Breast epithelium (tissue), 3 donors: Measurements from ENCODE around the gene FAAP100.

Experiments used
- CTCF ChIP-seq, 3 donors: fragments of 450-650 bp; IDR thresholded peaks; one replicate each; pipeline ENCODE4 v1.5.1; 2016 to 2017; ENCODE audit warnings: antibody characterized with exemption in 3 of 3, mild to moderate bottlenecking in 3 of 3, moderate library complexity in 3 of 3
- POLR2A ChIP-seq: fragments of 450-650 bp; IDR thresholded peaks from one replicate; pipeline ENCODE4 v1.6.1; 2016; ENCODE audit warnings: antibody characterized with exemption, mild to moderate bottlenecking, moderate library complexity
- POLR2AphosphoS5 ChIP-seq, 3 donors: sonication (generic); formaldehyde crosslinking; IDR thresholded peaks; one replicate each; pipeline ENCODE4 v1.6.1; 2017; ENCODE audit warnings: antibody characterized with exemption in 3 of 3

GRCh38 chr17:81536299-81537290 lies 15.6 kb downstream of the FAAP100 start:
- no peak for TF ChIP-seq CTCF (IDR thresholded peaks at IDR 0.05)
- TF ChIP-seq POLR2AphosphoS5 (IDR thresholded peaks at IDR 0.05) = no peak
- no peak for TF ChIP-seq POLR2A
